Pulmonary artery endothelial cell (primary cell): ENCODE data around the gene USP15. TPM values are rescaled to one million over a fixed set of nuclear protein-coding genes. Genes with fewer than 3 reads are reported as not detected.

Experiments
- DNase-seq: peaks from one replicate; pipeline ENCODE4 v3.0.0-alpha.2; 2011; ENCODE audit warnings: low read depth, low spot score
- total RNA-seq: library from RNA; depleted of rRNA; stranded (reverse); fragments of >200 nt; gene quantifications from 2 replicates; pipeline ENCODE4 v1.2.3, GENCODE V29; 2014

Gene USP15
- total RNA-seq, 1 donor from 2014 or later, result 69.1 TPM

DNA sequence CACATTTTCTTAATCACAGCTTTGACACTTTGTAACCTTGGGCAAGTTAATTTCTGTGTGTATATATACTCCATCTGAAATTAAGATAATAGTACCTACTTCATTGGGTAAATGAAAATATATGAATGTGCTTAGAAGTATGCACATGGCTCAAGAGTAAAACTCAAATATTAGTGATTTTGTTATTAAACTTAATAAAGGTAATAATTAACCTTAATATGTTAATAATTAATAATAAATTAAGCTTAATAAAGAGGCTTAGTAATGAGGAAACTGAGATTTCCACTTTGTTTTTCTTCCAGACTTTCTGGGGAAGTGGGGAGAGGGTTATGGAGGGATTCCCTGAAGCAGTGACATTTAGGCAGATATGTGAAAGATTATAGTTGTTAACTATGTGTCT lies 19.8 kb downstream of the USP15 start:
- no peak for DNase-seq

DNA sequence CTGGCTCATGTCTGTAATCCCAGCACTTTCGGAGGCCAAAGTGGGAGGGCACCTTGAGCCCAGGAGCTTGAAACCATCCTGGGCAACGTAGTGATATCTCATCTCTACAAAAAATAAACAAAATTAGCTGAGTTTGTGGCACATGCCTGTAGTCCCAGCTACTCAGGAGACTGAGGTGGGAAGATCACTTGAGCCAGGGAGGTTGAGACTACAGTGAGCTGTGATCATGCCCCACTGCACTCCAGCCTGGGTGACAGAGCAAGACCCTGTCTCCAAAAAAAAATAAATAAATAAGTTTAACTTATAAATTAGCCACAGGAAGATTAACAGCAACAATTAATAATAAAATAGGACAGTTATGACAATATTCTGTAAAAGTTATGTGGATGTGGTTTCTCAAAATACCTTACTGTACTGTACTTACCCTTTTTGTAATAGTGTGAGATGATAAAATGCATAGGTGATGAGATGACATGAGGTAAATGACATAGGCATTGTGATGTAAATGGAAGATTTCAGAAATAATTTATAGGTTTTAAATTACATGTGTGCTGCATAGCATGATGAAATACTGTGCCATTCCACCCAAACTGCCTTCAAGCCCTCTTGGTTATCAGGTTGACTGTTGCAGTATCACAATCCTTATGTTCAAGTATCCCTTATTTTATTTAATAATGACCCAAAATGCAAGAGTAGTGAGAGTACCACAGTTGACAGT lies 22.0 kb downstream of the USP15 start:
- no peak for DNase-seq

DNA sequence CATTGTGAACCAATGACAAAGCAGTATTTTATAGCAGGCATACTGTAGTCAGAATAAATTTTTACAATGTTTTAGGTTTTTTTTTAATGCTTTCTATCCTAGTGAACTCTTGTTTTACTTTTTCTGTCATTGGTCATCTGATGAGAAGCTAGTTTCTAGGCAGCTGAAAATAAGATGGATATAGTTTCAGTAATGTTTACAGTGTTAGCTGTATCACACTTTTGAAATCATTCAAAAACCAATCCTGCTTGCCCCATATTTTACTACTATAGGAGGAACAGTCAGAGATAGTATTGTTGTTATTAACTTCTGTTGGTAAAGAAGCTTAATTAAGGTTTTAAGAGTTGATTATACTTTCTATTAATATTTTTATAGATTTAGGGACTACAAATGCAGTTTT lies 24.5 kb downstream of the USP15 start:
- DNase-seq, result no peak

DNA sequence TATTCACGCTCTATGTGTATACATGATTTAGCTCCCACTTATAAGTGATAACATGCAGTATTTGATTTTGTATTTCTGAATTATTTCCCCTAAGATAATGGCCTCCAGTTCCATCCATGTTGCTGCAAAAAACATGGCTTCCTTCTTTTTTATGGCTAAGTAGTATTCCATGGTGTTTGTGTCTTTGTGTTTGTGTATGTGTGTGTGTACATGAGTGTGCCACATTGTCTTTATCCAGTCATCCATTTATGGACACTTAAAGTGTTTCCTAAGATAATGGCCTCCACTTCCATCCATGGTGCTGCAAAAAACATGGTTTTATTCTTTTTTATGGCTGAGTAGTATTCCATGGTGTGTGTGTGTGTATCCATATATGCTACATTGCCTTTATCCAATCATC lies 25.1 kb downstream of the USP15 start:
- DNase-seq, result no peak

DNA sequence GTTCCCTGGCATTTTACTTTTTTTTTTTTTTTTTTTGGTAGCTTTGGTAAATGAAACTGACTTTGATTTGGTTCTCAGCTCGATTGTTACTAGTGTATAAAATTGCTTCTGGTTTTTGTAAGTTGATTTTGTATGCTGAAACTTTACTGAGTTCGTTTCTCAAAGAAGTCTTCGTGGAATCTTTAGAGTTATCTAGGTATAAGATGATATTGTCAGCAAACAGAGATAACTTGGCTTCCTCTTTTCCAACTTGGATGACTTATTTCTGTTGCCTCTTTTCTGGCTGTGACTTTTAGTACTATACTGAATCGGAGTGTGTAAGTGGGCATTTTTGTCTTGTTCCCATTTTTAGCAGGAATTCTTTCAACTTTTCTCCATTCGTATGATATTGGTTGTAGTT lies 28.1 kb downstream of the USP15 start:
- no peak for DNase-seq

DNA sequence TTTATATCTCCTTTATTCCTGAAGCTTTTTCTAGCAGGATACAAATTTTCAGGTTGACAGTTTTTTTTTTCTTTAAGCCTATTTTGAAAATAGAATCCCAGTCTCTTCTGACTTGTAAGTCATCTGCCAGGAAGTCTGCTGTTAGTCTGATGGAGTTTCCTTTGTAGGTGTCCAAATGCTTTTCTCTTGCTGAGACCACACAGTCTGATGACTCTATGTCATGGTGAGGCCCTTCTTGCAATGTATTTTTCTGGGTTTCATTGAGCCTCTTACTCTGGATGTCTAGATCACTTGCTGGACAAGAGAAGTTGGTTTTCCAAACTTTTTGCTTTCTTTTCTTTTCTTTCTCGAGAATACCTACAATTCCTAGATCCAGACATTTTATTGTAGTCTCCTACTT lies 30.6 kb downstream of the USP15 start:
- no peak for DNase-seq

DNA sequence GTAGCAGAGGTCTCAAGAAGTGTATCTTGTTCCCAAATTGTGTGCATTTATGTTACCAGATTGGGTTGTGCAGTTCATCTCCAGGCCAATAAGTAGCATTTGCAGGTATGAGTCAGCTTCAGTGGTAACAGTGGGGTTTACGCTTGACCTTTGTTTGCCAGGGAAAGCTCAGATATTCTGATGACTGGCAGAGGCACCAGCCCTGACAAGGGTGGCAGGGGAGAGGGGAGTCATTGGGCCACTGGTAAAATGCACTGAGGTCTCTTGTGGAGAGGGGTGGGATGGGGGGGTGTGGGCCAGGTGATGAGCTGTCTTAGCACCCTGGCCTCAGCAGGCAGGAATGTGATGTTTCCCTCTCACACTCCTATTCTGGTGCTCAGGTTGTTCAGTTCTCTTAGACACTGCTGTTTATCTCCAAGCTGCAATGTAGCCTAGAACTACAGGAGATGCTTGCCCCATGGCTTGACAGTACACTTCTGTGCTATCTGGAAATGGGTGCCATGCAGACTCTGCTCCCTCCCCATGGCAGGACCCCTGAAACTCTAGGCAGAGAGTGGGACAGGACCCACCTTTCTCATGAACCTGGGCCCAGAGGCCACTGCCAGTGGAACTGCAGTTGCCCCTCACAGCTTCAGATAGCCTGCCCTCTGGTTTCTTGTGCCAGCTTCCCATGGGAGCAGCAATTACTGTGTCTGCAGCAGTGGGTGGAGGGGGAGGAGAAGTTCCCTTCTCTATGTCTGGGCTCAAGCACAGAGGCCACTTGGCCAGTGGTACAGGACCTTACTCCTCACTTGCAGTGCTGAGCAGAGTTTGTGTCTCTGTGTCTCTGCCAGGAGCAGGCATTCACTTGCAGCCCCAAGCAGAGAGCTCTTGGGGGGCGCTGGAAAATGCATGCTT lies 31.9 kb downstream of the USP15 start:
- no peak for DNase-seq

DNA sequence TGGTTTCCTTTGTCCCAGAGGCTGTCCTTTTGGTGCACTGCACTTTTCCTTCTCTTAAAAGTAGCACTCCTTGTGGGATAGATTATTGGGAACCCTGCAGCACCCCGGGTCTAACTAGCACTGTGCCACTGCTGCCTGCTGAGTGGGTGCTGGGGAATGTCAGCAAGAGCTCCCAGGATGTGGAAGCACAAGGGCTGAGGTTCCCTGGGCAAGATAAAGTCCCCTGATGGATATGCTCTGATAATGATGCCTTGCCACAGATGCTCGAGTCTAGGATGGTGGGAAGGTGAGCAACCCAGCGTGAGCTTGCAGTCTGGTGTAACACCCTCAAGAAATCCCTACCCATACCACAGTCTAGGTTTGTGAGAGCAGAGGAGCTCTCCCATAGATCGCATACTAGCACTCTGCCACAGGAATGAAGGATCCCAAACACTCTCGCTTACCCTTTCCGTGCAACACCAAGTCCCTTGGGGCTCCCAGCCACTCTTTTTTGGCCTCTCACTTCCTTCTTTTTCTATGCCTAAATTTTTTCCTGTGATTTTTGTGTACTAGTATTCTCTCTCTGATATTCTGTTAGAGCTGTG lies 32.6 kb downstream of the USP15 start:
- no peak for DNase-seq

DNA sequence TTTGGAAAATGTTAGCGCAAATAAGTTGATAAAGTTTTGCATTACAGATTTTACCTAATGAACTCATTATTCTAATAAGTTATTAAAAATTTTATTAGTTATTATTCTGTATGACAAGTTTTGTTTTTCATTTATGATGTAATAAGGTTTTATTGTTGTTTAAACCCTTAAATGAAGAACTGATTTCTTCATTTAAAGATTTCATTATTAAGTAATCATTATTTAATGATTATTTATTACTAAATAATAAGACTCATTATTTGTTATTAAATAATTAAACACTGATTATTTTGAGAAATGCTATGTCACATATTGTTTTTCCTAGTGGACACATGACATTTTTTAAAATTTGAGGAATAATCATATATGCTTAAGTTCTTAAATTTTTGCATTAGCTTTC lies 34.2 kb downstream of the USP15 start:
- DNase-seq, result no peak

DNA sequence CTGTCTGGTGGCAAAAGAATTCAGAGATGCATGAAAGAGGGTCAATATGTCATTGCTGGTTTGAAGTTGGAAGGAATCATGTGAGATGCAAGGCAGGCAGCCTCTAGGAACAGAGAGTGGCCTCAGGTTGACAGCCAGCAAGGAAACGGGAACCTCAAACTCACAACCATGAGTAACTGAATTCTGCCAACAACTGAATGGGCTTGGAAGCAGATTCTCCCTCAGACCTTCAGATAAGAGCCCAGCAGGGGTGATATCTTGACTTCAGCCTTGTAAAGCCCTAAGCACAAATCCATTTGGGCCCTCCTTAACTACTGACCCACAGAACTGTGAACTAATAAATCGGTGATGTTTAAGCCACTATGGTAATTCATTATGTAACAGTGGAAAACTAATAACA lies 35.8 kb downstream of the USP15 start:
- no peak for DNase-seq

DNA sequence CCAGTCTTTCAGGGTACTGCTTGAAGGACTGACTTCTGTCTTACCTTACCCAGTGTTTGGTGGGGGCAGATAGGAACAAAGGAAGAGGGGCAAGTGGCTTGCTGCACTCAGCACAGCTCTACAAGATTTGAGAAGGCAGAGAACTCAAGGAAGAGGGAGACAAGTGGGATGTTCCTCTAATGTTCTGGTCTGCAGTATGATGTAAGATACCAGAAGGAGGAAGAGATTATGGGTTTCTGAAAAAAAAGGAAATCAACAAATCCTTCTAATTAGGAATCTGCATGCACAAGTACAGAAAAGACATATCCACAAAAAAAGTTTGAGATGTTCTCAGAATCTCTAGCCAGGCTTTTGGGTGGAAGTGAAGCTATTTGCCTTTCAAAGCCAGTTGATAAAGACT lies 37.1 kb downstream of the USP15 start:
- DNase-seq, result no peak

DNA sequence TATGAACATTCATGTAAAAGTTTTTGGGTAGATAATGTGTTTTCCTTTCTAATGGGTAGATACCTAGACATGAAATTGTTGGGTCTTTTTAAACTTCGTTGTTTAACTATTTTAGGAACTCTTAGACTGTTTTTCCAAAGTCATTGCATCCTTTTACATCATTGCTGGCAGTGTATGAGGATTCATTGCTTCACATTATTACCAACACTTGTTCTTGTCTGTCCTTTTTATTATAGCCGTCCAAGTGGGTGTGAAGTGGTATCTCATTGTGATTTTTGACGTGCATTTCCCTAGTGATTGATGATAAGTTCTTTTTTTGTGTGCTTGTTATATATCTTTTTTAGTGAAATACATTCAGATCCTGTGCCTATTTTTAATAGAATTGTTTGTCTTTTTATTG lies 39.4 kb downstream of the USP15 start:
- no peak for DNase-seq

DNA sequence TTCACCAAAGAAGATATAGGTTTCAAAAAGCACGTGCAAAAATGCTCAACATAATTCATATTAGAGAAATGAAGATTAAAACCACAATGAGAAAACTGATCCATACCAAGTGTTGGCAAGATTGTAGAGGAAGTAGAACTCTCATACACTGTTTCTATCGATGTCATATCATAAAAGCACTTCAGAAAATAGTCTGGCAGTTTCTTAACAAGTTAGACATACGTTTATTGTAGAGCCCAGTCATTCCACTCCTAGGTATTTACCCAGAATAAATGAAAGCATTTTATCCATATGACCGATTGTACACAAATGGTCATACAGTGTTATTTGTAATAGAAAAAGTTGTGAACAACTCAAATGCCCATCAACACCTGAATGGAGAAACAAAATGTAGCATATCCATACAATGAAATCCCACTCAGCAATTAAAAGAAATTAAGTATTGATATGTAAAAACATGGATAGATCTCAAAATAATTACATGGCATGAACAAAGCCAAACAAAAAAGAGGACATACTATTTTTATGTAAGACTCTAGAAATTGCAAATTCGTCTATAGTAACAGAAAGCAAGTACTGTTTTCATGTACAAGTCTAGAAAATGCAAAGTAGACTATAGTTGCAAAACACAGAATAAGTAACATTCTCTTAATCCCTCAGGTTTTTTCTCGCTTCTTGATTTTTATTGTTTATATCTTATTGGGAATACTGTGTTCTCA lies 41.0 kb downstream of the USP15 start:
- DNase-seq, result no peak

DNA sequence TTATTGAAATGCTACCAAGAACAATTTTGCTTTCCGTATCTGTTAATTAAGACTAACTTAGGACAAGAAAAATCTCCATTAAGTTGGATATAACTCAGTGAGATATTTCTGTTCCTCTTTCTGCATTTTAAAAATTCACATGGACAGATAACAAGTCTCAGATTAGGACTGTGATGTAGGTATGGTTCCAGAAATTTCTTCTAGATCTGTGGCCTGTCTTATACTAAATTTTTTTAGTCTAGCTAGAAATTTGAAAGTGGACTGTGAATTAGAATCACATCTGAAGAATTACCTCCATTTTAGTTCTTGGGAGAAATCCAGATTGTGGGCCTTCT lies 41.6 kb downstream of the USP15 start:
- no peak for DNase-seq

DNA sequence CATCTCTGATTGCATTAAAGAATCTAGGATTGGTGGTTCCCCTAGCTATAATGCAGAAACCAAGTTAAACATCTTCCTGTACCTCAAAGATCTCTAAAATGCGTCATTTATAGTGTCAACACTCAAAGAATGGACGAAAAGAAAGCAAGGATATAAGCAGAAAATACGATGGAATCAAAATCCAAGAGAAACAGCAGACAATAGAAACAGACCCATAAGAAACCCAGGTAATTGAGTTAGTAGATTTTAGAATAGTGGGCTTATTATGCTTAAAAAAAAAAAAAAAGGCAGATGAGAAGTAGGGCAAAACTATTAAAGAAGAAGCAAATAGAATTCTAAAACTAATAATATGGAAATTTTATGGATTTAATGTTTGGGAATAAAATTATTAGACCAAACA lies 44.4 kb downstream of the USP15 start:
- DNase-seq, result no peak

DNA sequence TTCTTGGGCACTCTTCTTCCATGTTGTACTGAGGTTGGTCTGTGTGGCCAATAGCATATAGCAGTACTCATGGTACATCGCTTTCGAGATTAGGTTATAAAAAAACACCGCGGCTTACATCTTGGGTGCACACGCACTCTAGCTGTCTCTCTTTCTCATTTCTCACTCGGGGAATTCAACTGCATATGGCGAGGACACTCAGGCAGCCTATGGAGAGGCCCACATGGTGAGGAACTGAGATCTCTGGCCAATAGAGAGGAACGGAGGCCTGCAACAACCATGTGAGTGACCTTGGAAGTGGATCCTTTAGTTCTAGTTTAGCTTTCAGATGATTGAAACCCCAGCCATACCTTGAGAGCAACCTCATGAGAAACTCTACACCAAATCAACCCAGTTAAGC lies 45.6 kb downstream of the USP15 start:
- DNase-seq, result no peak

DNA sequence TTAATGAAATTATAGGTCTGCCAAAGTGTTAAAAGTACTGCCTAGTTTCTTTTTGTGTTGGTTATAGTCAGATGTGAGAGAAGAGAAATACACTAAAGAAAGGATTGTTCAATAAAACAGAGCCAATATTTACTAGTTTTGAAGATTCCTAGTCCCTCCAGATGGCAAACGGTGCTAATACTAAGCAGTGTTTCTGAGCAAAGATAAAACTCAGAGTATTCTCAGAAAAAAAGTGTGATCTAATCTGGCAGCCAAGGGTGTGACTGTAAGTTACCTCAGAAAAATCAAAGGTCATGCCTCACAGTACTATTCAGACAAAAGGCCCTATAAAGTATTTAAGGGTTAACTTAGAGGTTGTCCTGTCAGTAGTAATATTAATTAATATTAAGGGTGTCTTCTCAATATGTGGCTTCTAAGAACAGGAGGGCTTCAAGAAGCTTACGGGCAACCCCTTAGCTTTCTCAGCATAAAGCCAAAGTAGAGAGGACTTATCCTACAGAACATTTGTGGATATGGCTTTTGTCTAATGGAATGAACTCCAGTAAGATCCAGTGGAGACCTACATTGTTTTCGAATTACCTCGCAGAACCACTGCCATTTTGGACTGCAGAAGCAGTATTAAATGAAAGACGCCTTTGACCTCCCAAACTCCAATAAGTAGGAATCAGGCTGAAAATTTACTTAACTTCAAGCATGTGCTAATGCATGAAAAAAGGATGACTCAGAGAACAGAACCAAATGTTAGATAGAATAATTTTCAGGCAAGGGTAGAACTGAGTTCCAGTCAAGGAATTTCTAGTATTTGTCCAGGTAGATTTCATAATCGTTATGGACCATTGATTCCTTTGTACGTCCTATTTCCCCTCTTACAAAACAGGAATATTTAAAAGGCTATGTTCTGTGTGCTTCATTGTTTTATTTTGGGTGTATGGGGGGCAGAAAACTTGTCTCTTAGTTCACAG lies 46.6 kb downstream of the USP15 start:
- no peak for DNase-seq

DNA sequence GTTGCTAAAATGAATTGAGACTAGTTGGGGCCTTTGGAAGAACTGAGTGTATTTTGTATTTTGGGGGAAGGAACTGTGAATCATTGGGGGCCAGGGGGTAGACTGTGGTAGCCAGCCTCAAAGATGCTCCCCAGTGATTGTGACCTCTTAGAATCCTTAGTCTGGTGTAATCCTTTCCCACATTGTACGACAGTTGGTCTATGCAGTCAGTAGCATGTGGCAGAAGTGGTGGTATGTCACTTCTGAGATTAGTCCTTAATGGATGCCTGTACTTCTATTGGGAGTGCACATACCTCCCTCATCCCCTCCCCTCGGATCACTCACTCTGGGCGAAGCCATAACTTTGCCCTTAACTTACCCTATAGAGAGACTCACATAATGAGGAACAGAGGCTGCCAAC lies 48.0 kb downstream of the USP15 start:
- no peak for DNase-seq

DNA sequence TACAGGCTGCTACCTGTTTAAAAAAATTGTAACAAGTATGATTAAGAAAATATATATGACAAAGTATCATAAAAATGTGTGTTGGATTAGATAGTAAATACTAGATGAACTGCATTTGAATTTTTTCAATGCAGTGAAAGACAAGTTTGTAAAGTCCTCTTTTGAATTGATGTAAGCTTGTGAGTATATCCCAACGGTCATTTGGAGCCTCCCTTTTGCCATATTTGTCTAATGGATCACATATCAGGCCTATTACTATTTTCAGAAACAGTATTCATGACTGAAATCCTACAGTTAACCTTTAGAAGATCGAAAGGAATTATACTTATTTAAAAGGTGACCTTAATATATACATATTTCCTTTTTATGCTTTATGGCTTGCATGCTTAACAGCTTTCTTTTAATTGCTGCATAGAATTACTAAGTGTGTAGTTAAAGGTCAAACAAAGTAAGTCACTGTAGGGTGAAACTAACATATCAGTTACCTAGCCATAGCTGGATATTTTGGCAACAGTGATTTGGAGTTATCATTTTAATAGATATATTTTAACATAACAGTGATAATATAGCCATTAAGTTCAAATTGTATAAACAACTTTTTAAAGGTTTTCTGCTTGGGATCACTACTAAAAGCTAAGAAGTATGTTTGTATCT lies 53.6 kb downstream of the USP15 start:
- DNase-seq, result no peak

DNA sequence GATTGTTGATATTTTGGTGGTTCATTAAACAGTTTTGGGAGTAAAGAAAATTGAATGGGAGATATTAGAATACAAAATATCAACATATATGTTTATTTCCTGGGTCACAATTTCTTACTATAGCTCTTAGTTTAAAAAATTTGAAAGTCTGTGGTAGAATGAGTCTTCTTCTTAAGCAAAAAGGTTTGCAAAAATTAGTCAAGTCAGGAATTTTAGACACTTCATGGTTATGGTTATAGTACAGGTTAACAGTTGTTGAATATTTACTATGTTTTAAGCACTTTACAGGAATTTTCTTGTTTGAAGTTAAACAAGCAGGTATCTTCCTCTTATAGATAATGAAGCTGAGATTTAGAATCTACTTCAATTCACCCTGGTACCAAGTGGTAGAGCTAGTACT lies 56.8 kb downstream of the USP15 start:
- no peak for DNase-seq
